Smooth muscle cell (in vitro differentiated cells): ENCODE results near the gene DMRTB1. TPM values are rescaled to one million over a fixed set of nuclear protein-coding genes. Genes with fewer than 3 reads are reported as not detected.

Experiments
- DNase-seq: peaks from one replicate; lab custom pipeline; 2025; ENCODE audit not compliant: unreplicated experiment; lab: John Stamatoyannopoulos, UW
- H2AFZ ChIP-seq: fragments of 200-600 bp; sonication (generic); 2 replicates; pipeline ENCODE4 v1.6.0; 2016; ENCODE audit warnings: antibody characterized with exemption, low read depth, mild to moderate bottlenecking
- H3F3A ChIP-seq: fragments of 200-600 bp; sonication (generic); 2 replicates; pipeline ENCODE4 v1.6.0; 2017; ENCODE audit warnings: antibody characterized with exemption, low read depth
- H3K27ac ChIP-seq: fragments of 200-600 bp; sonication (generic); 2 replicates; pipeline ENCODE4 v1.5.1; 2016; ENCODE audit warnings: low read depth, mild to moderate bottlenecking
- H3K27me3 ChIP-seq: fragments of 200-600 bp; sonication (generic); 2 replicates; pipeline ENCODE4 v1.6.1; 2016; ENCODE audit warnings: low read depth, mild to moderate bottlenecking
- H3K36me3 ChIP-seq: fragments of 200-600 bp; sonication (generic); 2 replicates; pipeline ENCODE4 v1.5.1; 2016; ENCODE audit warnings: low read depth
- H3K4me1 ChIP-seq: fragments of 200-600 bp; sonication (generic); 2 replicates; pipeline ENCODE4 v1.5.1; 2016; ENCODE audit warnings: low read depth
- H3K4me2 ChIP-seq: fragments of 200-600 bp; sonication (generic); 2 replicates; pipeline ENCODE4 v1.6.0; 2016; ENCODE audit warnings: mild to moderate bottlenecking
- H3K4me3 ChIP-seq: fragments of 200-600 bp; sonication (generic); 2 replicates; pipeline ENCODE4 v1.5.1; 2016; ENCODE audit warnings: mild to moderate bottlenecking
- H3K79me2 ChIP-seq: fragments of 200-600 bp; sonication (generic); 2 replicates; pipeline ENCODE4 v1.6.0; 2016; ENCODE audit warnings: low read depth, mild to moderate bottlenecking
- H3K9ac ChIP-seq: fragments of 200-600 bp; sonication (generic); 2 replicates; pipeline ENCODE4 v1.6.0; 2016; ENCODE audit warnings: low read depth
- H3K9me3 ChIP-seq: fragments of 200-600 bp; sonication (generic); replicated peaks from 2 replicates; pipeline ENCODE4 v1.5.1; 2016; ENCODE audit warnings: low read depth
- H4K20me1 ChIP-seq: fragments of 200-600 bp; sonication (generic); 2 replicates; pipeline ENCODE4 v1.6.0; 2016; ENCODE audit warnings: low read depth
- WGBS: methylation state at CpG from one replicate; pipeline ENCODE4 v1.1.7; 2016; ENCODE audit warnings: low lambda C conversion rate; 5-methylcytosine and 5-hydroxymethylcytosine counted together
- polyA plus RNA-seq: library from polyadenylated mRNA; unstranded; fragments of >200 nt; fragmentation: Nextera tagmentation; extraction: Ambion mirVana; gene quantifications from 2 replicates; pipeline ENCODE4 v1.2.1, GENCODE V29; 2016
- total RNA-seq: library from RNA; depleted of rRNA; stranded (reverse); fragments of >200 nt; gene quantifications from 2 replicates; pipeline ENCODE4 v1.2.3, GENCODE V29; 2014
- TF ChIP-seq, protein P1 (sequence below): fragments of 200-600 bp; sonication (generic); IDR thresholded peaks from 2 replicates; pipeline ENCODE4 v1.5.1; 2017; ENCODE audit warnings: borderline replicate concordance, mild to moderate bottlenecking, antibody characterized with exemption; ENCODE audit not compliant: insufficient read depth, poor library complexity, severe bottlenecking

Gene DMRTB1
- total and polyA plus RNA-seq, 2 experiments from 2014 or later, result not detected

DNA sequence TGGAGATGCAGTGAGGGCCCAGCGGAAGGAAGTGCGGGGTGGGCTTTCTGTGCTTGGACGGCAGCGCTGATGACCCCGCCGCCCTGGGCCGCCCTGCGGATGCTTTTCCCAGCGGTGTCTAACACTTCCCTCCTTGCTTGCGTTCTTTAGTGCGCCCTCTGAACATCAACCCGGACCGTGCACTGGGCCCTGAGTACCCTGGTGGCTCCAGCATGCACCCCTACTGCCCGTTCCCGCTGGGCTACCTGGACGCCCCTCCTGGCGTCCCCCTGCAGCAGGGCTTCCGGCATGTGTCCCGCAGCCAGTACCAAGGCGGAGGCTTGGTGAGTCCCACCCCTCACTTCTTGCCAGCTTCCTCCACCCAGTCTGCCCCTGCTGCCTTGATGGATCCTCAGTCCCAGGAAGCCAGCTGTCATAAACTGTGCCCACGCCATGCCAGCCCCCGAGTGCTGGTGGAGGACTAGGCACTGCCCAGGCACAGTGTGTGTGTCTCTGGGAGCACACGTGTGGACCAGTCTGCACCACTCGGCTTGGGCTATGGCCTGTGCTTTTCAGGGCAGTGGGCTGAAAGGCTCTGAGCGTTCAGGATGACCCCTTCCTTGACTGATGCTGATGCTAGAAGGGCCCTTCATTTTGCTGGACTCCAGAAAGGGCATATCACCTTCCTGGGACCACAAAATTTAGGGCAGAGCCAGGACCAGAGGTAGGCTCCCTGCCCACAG lies 2.3 kb downstream of the DMRTB1 start:
- H3K27ac ChIP-seq, result no peak overlapping the region
- no peak overlapping the region for H3K9ac ChIP-seq
- TF ChIP-seq, protein P1, sequence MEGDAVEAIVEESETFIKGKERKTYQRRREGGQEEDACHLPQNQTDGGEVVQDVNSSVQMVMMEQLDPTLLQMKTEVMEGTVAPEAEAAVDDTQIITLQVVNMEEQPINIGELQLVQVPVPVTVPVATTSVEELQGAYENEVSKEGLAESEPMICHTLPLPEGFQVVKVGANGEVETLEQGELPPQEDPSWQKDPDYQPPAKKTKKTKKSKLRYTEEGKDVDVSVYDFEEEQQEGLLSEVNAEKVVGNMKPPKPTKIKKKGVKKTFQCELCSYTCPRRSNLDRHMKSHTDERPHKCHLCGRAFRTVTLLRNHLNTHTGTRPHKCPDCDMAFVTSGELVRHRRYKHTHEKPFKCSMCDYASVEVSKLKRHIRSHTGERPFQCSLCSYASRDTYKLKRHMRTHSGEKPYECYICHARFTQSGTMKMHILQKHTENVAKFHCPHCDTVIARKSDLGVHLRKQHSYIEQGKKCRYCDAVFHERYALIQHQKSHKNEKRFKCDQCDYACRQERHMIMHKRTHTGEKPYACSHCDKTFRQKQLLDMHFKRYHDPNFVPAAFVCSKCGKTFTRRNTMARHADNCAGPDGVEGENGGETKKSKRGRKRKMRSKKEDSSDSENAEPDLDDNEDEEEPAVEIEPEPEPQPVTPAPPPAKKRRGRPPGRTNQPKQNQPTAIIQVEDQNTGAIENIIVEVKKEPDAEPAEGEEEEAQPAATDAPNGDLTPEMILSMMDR, result no peak
- 95% methylated on average over 21 of the region's 25 CpGs for WGBS
- H3K4me2 ChIP-seq, result no peak overlapping the region
- no peaks in the 10 kb centered on the region for H3K9me3 ChIP-seq
- H3K36me3 ChIP-seq, result no peaks in the 10 kb centered on the region
- no peak for DNase-seq
- no peak overlapping the region for H3K4me3 ChIP-seq
- H2AFZ ChIP-seq, result no peak overlapping the region
- peaks cover 5% of the 10 kb centered on the region for H3K4me1 ChIP-seq
- no peaks in the 10 kb centered on the region for H3K27me3 ChIP-seq
- H3K79me2 ChIP-seq, result no peaks in the 10 kb centered on the region
- no peaks in the 10 kb centered on the region for H3F3A ChIP-seq
- H4K20me1 ChIP-seq, result no peaks in the 10 kb centered on the region

DNA sequence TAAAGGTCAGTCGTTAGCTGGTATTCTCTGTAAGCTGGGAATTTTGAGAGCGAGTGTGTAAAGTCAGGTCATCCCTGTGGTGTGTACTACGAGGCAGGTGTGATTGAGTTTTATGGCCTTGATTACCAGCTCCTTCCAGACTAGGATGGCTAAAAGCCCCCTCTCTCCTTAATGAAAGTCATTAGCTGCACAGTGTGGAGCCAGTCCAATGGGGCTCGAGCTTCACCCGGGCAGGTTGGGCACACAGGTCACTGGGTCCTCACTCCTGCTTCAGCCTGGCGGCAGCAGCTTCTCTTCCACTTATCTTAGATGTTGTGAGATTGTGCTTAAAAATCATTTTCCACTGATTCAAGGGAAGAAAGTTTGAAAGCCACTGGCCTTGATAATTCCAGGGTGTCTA lies 3.0 kb downstream of the DMRTB1 start:
- Histone ChIP-seq H3F3A (no peaks in the 10 kb centered on the region), H3K4me2 (no peak overlapping the region), H3K4me1 (peaks cover 5% of the 10 kb centered on the region), H3K27ac (no peak overlapping the region), H2AFZ (no peak overlapping the region), H3K79me2 (no peaks in the 10 kb centered on the region), H3K9ac (no peak overlapping the region), H3K4me3 (no peak overlapping the region), H4K20me1 (no peaks in the 10 kb centered on the region), H3K9me3 (no peaks in the 10 kb centered on the region), H3K27me3 (no peaks in the 10 kb centered on the region), H3K36me3 (no peaks in the 10 kb centered on the region)
- TF ChIP-seq, protein P1, result no peak
- no peak for DNase-seq
- 91% methylated on average over 6 of the region's 6 CpGs for WGBS

DNA sequence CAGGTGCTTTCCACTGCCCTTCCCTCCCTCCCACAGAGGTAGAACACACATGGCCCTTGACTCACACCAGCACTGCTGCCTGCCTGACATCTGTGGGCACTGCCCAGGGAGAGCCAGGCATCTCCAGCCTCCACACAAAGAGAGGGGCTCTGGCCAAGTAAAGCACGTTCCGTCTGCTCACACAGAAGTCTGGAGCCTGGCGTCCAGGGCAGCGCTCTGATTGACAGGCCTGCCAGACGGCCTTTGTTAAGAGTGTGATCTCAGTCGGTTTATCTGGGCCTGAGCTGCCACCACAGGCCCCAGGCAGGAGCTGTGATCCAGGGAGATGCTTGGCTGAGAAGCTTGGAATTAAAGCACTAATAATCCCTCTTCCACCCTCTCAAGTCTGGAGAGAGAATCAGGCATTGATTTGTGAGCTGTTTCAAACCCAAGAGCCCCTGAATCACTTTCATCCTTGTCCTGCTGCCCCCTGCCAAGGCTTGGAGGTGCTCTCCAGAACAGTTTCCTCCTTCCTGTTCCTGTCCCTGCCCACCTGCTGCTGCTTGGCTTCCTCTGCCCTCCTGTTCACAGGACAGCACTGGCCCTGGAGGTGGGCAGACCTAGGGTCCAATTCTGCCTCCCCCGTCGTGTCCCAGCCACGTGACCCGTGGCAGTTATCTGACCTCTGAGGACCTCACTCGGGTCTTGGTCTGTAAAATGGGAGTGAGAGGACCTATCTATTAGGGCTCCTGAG lies 3.7 kb downstream of the DMRTB1 start:
- H3K27ac ChIP-seq, result no peak overlapping the region
- no peak overlapping the region for H3K4me2 ChIP-seq
- no peaks in the 10 kb centered on the region for H3F3A ChIP-seq
- WGBS, result 56% methylated on average over 11 of the region's 11 CpGs
- H3K36me3 ChIP-seq, result no peaks in the 10 kb centered on the region
- TF ChIP-seq, protein P1, result no peak
- DNase-seq, result no peak
- peaks cover 5% of the 10 kb centered on the region for H3K4me1 ChIP-seq
- H3K4me3 ChIP-seq, result no peak overlapping the region
- no peaks in the 10 kb centered on the region for H4K20me1 ChIP-seq
- H3K27me3 ChIP-seq, result no peaks in the 10 kb centered on the region
- no peaks in the 10 kb centered on the region for H3K9me3 ChIP-seq
- no peak overlapping the region for H3K9ac ChIP-seq
- H3K79me2 ChIP-seq, result no peaks in the 10 kb centered on the region
- no peak overlapping the region for H2AFZ ChIP-seq
